Measurements from ENCODE around the gene GSTK1.

GSTK1 gene

GRCh38 chr7:143230602-143231457 lies 32.4 kb upstream of the GSTK1 start:
- FAIRE-seq: no peak
- no peak for DNase-seq (ENCODE audit: insufficient read length, low spot score)
- TF ChIP-seq, protein P1, sequence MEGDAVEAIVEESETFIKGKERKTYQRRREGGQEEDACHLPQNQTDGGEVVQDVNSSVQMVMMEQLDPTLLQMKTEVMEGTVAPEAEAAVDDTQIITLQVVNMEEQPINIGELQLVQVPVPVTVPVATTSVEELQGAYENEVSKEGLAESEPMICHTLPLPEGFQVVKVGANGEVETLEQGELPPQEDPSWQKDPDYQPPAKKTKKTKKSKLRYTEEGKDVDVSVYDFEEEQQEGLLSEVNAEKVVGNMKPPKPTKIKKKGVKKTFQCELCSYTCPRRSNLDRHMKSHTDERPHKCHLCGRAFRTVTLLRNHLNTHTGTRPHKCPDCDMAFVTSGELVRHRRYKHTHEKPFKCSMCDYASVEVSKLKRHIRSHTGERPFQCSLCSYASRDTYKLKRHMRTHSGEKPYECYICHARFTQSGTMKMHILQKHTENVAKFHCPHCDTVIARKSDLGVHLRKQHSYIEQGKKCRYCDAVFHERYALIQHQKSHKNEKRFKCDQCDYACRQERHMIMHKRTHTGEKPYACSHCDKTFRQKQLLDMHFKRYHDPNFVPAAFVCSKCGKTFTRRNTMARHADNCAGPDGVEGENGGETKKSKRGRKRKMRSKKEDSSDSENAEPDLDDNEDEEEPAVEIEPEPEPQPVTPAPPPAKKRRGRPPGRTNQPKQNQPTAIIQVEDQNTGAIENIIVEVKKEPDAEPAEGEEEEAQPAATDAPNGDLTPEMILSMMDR (IDR thresholded peaks at IDR 0.05; ENCODE audit: insufficient read depth, missing control alignments): no peak

DNA sequence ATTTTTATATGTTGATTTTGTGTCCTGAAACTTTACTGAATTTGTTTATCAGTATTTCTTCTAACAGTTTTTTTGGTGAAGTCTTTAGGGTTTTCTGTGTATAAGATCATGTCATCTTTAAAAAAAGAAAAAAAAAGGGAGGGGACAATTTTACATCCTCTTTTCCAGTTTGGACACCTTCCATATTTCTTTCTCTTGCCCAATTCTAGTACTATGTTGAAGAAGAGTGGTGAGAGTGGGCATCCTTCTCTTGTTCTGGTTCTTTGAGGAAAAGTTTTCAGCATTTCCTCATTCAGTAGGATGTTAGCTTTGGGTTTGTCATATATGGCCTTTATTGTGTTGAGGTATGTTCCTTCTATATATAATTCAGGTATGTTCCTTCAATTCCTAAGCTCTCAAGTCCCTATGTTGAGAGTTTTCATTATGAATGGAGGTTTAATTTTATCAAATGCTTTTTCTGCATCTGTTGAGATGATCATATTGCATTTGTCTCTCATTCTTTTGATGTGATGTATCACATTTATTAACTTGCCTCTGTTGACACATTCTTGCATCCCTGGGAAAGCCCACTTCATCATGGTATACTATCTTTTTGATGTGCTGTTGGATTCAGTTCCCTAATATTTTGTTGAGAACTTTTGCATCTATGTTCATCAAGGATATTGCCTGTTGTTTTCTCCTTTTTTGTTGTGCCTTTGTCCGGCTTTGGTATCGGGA lies 29.3 kb upstream of the GSTK1 start:
- TF ChIP-seq, protein P1 (IDR thresholded peaks at IDR 0.05; ENCODE audit: insufficient read depth, missing control alignments): no peak
- no peak for DNase-seq (ENCODE audit: insufficient read length, low spot score)
- FAIRE-seq: no peak

GRCh38 chr7:143234533-143234875 lies 28.7 kb upstream of the GSTK1 start:
- FAIRE-seq (no peak), DNase-seq (ENCODE audit: insufficient read length, low spot score) (no peak)
- TF ChIP-seq, protein P1 (IDR thresholded peaks at IDR 0.05; ENCODE audit: insufficient read depth, missing control alignments): no peak

GRCh38 chr7:143235561-143235960 lies 27.7 kb upstream of the GSTK1 start:
- TF ChIP-seq, protein P1 (IDR thresholded peaks at IDR 0.05; ENCODE audit: insufficient read depth, missing control alignments): no peak
- FAIRE-seq: no peak
- DNase-seq (ENCODE audit: insufficient read length, low spot score): no peak

DNA sequence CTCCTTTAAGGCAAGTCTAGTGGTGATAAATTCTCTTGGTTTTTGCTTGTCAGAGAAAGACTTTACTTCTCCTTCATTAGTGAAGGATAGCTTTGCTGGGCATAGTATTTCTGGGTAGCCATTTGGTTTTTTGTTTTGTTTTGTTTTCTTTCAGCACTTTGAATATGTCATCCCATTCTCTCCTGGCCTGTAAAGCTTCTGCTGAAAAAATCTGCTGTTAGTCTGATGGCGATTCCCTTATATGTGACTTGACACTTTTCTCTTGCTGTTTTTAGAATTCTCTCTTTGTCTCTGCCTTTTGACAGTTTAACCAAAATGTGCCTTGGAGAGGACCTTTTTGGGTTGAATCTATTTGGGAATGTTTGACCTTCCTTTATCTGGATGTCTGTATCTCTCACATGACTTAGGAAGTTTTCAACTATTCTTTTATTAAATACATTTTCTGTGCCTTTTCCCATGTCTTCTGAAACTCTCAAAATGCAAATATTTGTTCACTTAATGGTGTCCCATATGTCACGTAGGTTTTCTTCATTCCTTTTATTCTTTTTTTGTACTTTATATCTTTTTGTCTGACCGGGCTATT lies 26.7 kb upstream of the GSTK1 start:
- FAIRE-seq: no peak
- TF ChIP-seq, protein P1 (IDR thresholded peaks at IDR 0.05; ENCODE audit: insufficient read depth, missing control alignments): no peak

DNA sequence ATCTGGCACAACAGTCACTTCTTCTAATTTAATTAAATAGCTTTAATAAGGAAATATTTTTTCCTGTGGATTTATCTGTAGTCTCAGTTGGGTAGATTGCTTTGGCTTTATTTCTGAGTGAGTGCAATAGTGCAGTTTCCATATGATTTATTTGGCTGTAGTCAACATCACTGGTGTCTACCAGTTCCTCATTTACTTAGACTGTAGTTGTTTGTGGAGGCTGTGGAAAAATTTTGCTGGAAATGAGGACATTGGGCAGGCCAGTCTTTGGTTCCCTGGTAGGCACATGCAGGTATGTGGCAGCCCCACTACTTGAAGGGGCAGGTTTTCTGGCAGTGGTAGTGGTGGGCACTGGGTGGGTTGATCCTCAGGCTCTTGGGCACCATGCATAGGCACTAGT lies 25.9 kb upstream of the GSTK1 start:
- FAIRE-seq: no peak

More for the DNA sequence above, 26.7 kb upstream of the GSTK1 start:
- no peak for DNase-seq (ENCODE audit: insufficient read length, low spot score)

More for the DNA sequence above, 25.9 kb upstream of the GSTK1 start:
- TF ChIP-seq, protein P1 (IDR thresholded peaks at IDR 0.05; ENCODE audit: insufficient read depth, missing control alignments): no peak
- DNase-seq (ENCODE audit: insufficient read length, low spot score): no peak

All from D721Med (cell line).